PC-9 (cell line): ENCODE data around the gene SLC24A4.

Experiments used
- CTCF ChIP-seq: fragments of 200-600 bp; sonication (generic); conservative IDR thresholded peaks from 2 replicates; pipeline ENCODE4 v1.6.1; 2017; ENCODE audit warnings: mixed run types, antibody characterized with exemption, mild to moderate bottlenecking, moderate library complexity
- EZH2 ChIP-seq: fragments of 200-600 bp; sonication (generic); IDR thresholded peaks from 2 replicates; pipeline ENCODE4 v1.8.0; 2017; ENCODE audit warnings: antibody characterized with exemption, low read depth

- TF ChIP-seq CTCF, result no peak
- TF ChIP-seq EZH2, result no peak
These were observed 61.6 kb downstream of the SLC24A4 start for GRCh38 chr14:92384461-92385133.
